ENCODE measurements around the gene MRPL37.

Gene MRPL37

DNA sequence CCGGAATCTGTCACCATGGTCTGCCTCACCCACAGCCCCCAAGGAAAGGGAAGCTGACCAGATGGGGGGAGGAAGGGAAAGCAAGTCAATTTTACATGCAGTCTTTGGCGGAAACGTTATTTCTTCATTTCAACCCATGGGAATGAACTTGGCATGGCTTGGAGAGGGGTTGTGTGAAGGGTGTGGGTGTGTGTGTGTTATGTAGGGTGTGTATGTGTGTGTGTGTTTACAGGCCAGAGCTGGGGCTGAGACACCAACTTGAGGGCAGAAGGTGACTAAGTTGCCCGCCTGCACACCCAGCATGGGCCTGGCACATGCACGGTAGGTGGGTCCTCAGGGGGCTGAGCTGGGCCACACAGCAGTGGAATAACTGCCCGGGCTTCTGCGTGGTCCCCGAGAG, 65.2 kb downstream of the MRPL37 start:
- TF ChIP-seq, protein P1, sequence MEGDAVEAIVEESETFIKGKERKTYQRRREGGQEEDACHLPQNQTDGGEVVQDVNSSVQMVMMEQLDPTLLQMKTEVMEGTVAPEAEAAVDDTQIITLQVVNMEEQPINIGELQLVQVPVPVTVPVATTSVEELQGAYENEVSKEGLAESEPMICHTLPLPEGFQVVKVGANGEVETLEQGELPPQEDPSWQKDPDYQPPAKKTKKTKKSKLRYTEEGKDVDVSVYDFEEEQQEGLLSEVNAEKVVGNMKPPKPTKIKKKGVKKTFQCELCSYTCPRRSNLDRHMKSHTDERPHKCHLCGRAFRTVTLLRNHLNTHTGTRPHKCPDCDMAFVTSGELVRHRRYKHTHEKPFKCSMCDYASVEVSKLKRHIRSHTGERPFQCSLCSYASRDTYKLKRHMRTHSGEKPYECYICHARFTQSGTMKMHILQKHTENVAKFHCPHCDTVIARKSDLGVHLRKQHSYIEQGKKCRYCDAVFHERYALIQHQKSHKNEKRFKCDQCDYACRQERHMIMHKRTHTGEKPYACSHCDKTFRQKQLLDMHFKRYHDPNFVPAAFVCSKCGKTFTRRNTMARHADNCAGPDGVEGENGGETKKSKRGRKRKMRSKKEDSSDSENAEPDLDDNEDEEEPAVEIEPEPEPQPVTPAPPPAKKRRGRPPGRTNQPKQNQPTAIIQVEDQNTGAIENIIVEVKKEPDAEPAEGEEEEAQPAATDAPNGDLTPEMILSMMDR (IDR thresholded peaks at IDR 0.05; ENCODE audit: low read depth, low read length), result no peak
- DNase-seq, result no peak
- Histone ChIP-seq H3K9me3 (ENCODE audit: severe bottlenecking) (no peaks in the 10 kb centered on the region), H3K4me3 (ENCODE audit: low read depth, low read length) (no peak overlapping the region), H3K27ac (no peak overlapping the region), H3K36me3 (peaks cover 83% of the 10 kb centered on the region), H3K27me3 (ENCODE audit: insufficient read depth, low read depth, severe bottlenecking) (no peaks in the 10 kb centered on the region)

DNA sequence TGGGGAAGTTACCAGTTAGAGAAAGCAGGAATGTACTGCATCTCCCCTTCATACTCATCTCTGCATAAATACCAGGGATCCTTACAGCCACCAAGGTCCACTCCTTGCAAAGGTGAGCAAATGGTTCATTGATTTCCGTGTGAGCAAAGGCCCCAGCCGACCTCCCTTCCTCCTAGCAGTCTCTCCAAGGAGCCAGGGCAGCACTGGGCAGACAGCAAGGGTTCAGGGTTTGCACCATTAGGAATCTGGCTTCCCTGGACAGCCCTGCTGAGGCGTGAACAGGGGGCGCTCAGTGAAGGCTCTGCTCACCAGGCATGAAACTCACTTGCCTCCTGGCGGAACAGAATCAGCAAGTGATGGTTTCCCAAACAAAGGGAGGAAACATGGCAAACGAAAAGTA, 65.7 kb downstream of the MRPL37 start:
- Histone ChIP-seq H3K36me3 (peaks cover 83% of the 10 kb centered on the region), H3K27me3 (ENCODE audit: insufficient read depth, low read depth, severe bottlenecking) (no peaks in the 10 kb centered on the region), H3K4me3 (ENCODE audit: low read depth, low read length) (no peak overlapping the region), H3K27ac (no peak overlapping the region), H3K9me3 (ENCODE audit: severe bottlenecking) (no peaks in the 10 kb centered on the region)
- no peak for DNase-seq
- TF ChIP-seq, protein P1 (IDR thresholded peaks at IDR 0.05; ENCODE audit: low read depth, low read length), result no peak

DNA sequence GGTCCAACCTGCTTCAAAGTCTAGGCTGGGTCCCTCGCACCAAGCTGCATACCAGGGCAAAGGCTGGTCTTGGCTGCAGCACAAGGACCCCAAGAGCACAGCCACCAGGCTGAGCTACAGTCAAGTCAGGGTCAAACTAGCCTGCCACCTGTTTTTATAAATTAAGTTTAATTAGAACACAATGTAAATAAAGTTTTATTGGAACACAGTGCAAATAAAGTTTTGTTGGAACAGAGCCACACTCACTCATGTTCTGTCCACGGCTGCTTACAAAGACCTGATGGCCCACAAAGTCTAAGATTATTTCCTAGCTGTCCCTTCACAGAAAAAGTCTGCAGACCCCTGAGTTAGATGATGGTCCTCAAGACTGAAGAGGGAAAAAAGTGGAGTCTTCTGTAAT, 66.2 kb downstream of the MRPL37 start:
- Histone ChIP-seq H3K27me3 (ENCODE audit: insufficient read depth, low read depth, severe bottlenecking) (no peaks in the 10 kb centered on the region), H3K36me3 (peaks cover 85% of the 10 kb centered on the region), H3K9me3 (ENCODE audit: severe bottlenecking) (no peaks in the 10 kb centered on the region), H3K27ac (no peak overlapping the region), H3K4me3 (ENCODE audit: low read depth, low read length) (no peak overlapping the region)
- TF ChIP-seq, protein P1 (IDR thresholded peaks at IDR 0.05; ENCODE audit: low read depth, low read length), result no peak
- DNase-seq, result no peak

DNA sequence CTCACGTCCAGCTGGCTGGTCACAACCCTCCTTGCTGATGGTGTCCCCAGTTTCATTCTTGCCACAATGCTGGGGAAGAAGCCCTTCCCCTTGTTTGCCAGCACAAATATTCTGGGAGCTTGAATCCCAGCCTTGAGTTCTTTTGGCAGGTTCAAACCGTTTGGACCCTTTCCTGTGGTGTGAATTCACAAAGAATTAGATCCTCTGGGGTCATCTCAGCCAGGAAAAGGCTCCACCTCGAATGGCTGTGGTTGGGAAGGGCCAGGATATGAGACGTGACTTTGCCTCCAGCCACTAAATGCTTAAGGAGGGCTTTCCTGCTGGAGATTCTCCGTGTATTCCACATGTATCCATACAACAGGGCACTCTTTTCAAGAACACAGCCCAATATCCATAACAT, 66.9 kb downstream of the MRPL37 start:
- H3K9me3 ChIP-seq (ENCODE audit: severe bottlenecking), result no peaks in the 10 kb centered on the region
- H3K36me3 ChIP-seq, result peaks cover 85% of the 10 kb centered on the region
- no peak for DNase-seq
- TF ChIP-seq, protein P1 (IDR thresholded peaks at IDR 0.05; ENCODE audit: low read depth, low read length), result no peak
- no peak overlapping the region for H3K4me3 ChIP-seq (ENCODE audit: low read depth, low read length)
- H3K27ac ChIP-seq, result no peak overlapping the region
- no peaks in the 10 kb centered on the region for H3K27me3 ChIP-seq (ENCODE audit: insufficient read depth, low read depth, severe bottlenecking)
